ENCODE data around the gene MTIF3.

MTIF3 gene, protein sequence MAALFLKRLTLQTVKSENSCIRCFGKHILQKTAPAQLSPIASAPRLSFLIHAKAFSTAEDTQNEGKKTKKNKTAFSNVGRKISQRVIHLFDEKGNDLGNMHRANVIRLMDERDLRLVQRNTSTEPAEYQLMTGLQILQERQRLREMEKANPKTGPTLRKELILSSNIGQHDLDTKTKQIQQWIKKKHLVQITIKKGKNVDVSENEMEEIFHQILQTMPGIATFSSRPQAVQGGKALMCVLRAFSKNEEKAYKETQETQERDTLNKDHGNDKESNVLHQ
- 16.6 to 29.6 (median 18.0) reads per million in 3 donors for total RNA-seq

DNA sequence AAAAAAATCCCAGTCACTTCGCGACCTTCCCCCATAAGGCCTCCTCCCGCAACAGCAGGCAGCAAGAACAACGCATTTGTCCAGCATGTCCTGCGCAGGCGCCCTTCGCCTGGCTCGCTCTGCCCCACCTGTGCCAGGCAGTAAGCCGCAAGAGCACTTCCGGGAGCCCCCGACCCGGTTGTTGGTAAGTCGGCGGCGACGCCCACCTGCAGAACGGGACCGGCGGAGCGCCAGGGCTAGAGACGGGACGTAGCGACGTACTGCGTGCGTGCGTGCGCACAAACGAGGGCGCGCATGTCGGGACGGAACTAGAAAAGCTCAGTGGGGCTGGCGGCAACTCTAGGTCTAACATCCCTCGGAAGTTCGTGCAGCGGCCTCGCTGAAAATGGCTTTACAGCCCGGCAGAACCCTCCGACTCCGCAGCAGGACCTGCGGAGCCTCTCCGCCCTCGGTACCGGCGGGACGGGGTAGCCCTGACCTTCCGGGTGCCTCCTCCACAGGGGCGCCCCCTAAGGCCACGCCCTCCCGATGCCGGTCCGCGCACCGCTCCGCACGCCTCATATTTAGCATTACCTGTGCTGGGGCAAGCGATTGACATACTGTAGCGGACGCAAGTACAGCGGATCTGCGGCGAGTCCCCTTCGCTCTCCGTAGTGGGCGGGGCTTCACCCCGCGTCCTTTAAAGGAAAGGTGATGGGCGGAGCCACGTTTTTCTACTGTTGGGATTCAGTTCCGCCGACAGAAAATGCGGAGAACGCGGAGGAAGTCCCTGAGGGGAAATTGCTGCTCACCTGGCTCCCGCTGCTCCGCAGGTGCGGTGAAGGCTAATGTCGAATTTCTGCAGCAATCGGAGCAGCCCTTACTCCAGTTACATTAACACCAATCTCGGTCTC is at the start of gene MTIF3:
Gene MTIF3 (minus strand): TSS at position 629 of the 893 bp plus-strand sequence. CDS start 10,116 bp downstream, outside the sequence.
- Histone ChIP-seq H3K9me3 (ENCODE audit: control insufficient read depth, low read length) (no peaks in the 10 kb centered on the region), H3K27ac (ENCODE audit: insufficient read depth, low read length, poor library complexity, severe bottlenecking) (peak within 1 kb of the TSS; percentile 94), H3K36me3 (ENCODE audit: control insufficient read depth, insufficient read depth, low read length) (no peaks in the 10 kb centered on the region), H3K27me3 (replicated peaks; ENCODE audit: control insufficient read depth, insufficient read depth, low read length, poor library complexity, severe bottlenecking) (no peaks in the 10 kb centered on the region), H3K4me1 (ENCODE audit: control insufficient read depth, insufficient read depth, low read length, poor library complexity, severe bottlenecking) (peaks cover 34% of the 10 kb centered on the region), H3K4me3 (ENCODE audit: insufficient read depth, low read depth, low read length, poor library complexity, severe bottlenecking) (peak within 1 kb of the TSS; percentile 76)
- DNase-seq: peak; percentile 96 to 97 (median 97)

DNA sequence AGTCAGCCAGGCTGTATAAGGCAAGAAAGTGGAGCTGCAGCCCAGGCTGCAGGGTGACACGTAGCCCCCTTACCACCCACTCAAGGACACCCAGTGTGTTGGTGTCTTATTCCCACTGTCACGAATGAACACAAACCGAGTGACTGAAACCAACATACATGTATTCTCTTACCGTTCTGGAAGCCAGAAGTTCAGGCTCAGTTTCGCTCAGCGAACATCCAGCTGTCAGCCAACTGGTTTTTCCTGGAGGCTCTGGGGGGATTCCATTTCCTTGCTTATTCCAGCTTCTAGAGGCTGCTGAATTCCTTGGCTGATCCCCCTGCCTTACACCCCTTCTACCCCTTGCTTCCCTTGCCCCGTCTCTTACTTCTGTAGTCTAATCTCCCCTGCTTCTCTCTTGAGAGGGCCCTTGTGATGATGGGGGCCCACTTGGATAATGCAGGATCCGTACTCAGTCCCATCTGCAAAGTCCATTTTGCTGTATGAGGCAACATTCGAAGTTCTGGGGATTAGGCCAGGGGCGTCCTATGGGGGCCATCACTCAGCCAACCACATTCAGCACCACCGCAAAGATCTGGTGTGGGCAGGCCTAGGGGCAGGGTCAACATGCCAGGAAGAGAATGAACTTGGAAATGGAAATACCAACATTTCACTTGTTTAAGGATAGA is 47.3 kb upstream of the MTIF3 start:
- no peak for DNase-seq
- no peak overlapping the region for H3K27ac ChIP-seq (ENCODE audit: insufficient read depth, low read length, poor library complexity, severe bottlenecking)
- H3K36me3 ChIP-seq (ENCODE audit: control insufficient read depth, insufficient read depth, low read length): no peaks in the 10 kb centered on the region
- H3K27me3 ChIP-seq (replicated peaks; ENCODE audit: control insufficient read depth, insufficient read depth, low read length, poor library complexity, severe bottlenecking): no peaks in the 10 kb centered on the region
- no peak overlapping the region for H3K4me3 ChIP-seq (ENCODE audit: insufficient read depth, low read depth, low read length, poor library complexity, severe bottlenecking)
- H3K9me3 ChIP-seq (ENCODE audit: control insufficient read depth, low read length): no peaks in the 10 kb centered on the region
- H3K4me1 ChIP-seq (ENCODE audit: control insufficient read depth, insufficient read depth, low read length, poor library complexity, severe bottlenecking): no peaks in the 10 kb centered on the region

DNA sequence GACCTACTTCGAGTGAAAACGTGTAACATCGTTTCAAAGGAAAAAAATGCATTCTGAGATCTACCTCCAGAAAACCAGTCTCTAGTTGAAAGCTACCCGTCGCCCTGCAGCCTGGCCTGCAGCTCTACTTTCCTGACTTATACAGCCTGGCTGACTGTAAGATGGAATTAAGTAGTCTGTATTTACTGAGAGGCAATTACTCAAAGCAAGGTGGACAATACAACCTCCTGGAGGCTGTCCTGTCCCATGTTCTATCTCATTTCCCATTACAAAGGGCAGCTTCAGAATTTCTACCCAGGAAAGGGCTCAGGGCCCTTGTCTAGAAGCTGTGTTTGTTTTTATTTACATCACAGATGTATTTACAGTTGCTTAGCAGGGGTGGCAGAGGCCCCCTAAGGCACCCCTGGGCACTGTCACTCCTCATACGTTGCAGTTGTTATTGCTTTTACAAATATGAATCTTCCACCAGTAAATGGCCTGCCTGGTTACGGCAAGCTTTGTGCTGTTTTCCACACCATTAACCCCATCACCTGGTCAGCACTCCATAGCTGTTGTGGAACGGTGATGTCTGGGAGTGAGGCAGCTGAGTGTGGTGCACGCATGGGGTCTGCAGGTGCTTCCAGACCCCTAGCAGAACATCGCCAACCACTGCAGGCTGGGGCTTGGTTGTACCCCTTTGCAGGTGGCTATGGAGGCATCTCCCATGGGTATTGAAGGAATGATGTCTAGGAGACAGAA is 46.3 kb upstream of the MTIF3 start:
- H3K36me3 ChIP-seq (ENCODE audit: control insufficient read depth, insufficient read depth, low read length): no peaks in the 10 kb centered on the region
- no peaks in the 10 kb centered on the region for H3K27me3 ChIP-seq (replicated peaks; ENCODE audit: control insufficient read depth, insufficient read depth, low read length, poor library complexity, severe bottlenecking)
- DNase-seq: no peak
- no peaks in the 10 kb centered on the region for H3K4me1 ChIP-seq (ENCODE audit: control insufficient read depth, insufficient read depth, low read length, poor library complexity, severe bottlenecking)
- H3K4me3 ChIP-seq (ENCODE audit: insufficient read depth, low read depth, low read length, poor library complexity, severe bottlenecking): no peak overlapping the region
- H3K27ac ChIP-seq (ENCODE audit: insufficient read depth, low read length, poor library complexity, severe bottlenecking): no peak overlapping the region
- H3K9me3 ChIP-seq (ENCODE audit: control insufficient read depth, low read length): no peaks in the 10 kb centered on the region

DNA sequence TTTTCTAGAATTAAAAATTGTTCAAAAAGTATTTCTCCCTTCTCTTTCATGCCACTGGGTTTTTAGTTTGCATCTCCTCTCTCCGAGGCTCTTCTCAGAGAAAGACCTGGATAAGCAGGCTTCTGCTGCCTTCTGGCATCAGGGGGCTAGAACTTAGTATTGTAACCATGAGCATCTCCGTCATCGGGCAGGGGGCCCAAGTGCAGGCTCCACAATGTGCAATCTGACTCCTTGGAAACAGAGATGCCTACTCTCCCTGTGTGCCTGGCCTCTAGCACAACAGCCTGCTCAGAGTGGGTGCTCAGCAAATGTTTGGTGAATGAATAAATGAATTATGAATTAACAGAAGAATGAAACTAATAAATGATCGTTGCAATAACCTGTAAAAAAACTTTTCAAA is 45.6 kb upstream of the MTIF3 start:
- no peaks in the 10 kb centered on the region for H3K4me1 ChIP-seq (ENCODE audit: control insufficient read depth, insufficient read depth, low read length, poor library complexity, severe bottlenecking)
- H3K4me3 ChIP-seq (ENCODE audit: insufficient read depth, low read depth, low read length, poor library complexity, severe bottlenecking): no peak overlapping the region
- DNase-seq: no peak
- no peaks in the 10 kb centered on the region for H3K9me3 ChIP-seq (ENCODE audit: control insufficient read depth, low read length)
- no peaks in the 10 kb centered on the region for H3K27me3 ChIP-seq (replicated peaks; ENCODE audit: control insufficient read depth, insufficient read depth, low read length, poor library complexity, severe bottlenecking)
- no peaks in the 10 kb centered on the region for H3K36me3 ChIP-seq (ENCODE audit: control insufficient read depth, insufficient read depth, low read length)
- H3K27ac ChIP-seq (ENCODE audit: insufficient read depth, low read length, poor library complexity, severe bottlenecking): no peak overlapping the region

DNA sequence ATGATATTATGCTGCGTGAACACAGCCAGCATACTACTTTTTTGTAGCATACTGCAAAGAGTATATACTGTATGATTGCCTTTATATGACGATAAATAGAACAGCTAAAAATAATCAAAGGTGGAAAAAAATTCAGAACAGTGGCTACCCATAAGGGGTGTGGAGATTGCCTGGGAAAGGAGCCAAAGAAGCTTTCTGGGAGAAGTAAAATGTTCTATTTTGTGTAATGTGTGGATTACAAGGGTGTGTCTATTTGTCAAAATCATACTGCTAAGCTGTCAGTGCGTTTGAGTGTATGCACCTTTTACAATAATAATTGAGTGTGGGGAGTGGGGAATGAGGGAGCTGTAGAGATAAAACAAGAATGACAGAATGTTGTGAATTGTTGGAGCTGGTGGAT is 45.2 kb upstream of the MTIF3 start:
- no peaks in the 10 kb centered on the region for H3K4me1 ChIP-seq (ENCODE audit: control insufficient read depth, insufficient read depth, low read length, poor library complexity, severe bottlenecking)
- DNase-seq: no peak
- no peaks in the 10 kb centered on the region for H3K27me3 ChIP-seq (replicated peaks; ENCODE audit: control insufficient read depth, insufficient read depth, low read length, poor library complexity, severe bottlenecking)

DNA sequence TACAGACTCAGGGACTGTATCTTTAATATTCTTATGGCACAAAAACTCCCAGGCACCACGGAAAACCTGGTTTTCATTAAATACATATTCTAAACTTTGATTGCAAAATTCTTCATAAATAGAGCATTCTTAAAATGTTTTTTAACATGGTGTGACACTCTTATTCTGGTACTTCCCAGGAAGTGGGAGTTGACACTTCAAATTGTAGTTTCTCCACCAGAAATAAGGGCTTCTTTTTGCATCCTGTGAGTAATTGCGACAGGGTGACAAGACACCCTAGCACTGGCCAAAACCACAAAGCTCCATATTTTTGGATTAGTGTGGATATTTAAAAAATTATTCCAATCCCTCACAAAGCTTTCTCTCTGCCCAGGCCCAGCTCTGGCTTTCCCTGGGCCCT is 43.6 kb upstream of the MTIF3 start:
- H3K4me1 ChIP-seq (ENCODE audit: control insufficient read depth, insufficient read depth, low read length, poor library complexity, severe bottlenecking): no peaks in the 10 kb centered on the region
- H3K4me3 ChIP-seq (ENCODE audit: insufficient read depth, low read depth, low read length, poor library complexity, severe bottlenecking): no peak overlapping the region
- H3K27me3 ChIP-seq (replicated peaks; ENCODE audit: control insufficient read depth, insufficient read depth, low read length, poor library complexity, severe bottlenecking): no peaks in the 10 kb centered on the region
- DNase-seq: no peak
- no peaks in the 10 kb centered on the region for H3K36me3 ChIP-seq (ENCODE audit: control insufficient read depth, insufficient read depth, low read length)
- no peak overlapping the region for H3K27ac ChIP-seq (ENCODE audit: insufficient read depth, low read length, poor library complexity, severe bottlenecking)
- H3K9me3 ChIP-seq (ENCODE audit: control insufficient read depth, low read length): no peaks in the 10 kb centered on the region

More for the DNA sequence above, 45.2 kb upstream of the MTIF3 start:
- no peaks in the 10 kb centered on the region for H3K36me3 ChIP-seq (ENCODE audit: control insufficient read depth, insufficient read depth, low read length)
- no peak overlapping the region for H3K4me3 ChIP-seq (ENCODE audit: insufficient read depth, low read depth, low read length, poor library complexity, severe bottlenecking)
- H3K9me3 ChIP-seq (ENCODE audit: control insufficient read depth, low read length): no peaks in the 10 kb centered on the region
- no peak overlapping the region for H3K27ac ChIP-seq (ENCODE audit: insufficient read depth, low read length, poor library complexity, severe bottlenecking)

DNA sequence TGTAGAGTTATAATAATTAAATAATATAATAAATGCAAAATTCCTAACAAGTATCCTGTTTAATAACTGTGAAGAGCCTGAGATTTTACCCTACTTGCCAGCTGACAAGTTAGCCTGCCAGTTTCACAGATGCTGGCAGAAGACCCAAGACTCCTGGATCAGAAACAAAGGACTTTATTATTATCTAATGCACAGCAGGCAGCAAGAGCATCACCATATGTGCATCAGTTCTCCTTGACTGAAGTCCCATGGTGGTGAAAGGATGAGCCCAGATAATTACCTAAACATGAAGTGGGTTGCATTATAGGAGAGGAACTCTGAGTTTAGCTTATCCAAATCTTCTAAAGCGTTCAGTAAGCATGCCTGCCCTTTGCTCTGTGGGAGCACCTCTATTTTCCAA is 39.1 kb upstream of the MTIF3 start:
- H3K36me3 ChIP-seq (ENCODE audit: control insufficient read depth, insufficient read depth, low read length): no peaks in the 10 kb centered on the region
- H3K27ac ChIP-seq (ENCODE audit: insufficient read depth, low read length, poor library complexity, severe bottlenecking): no peak overlapping the region
- no peak overlapping the region for H3K4me3 ChIP-seq (ENCODE audit: insufficient read depth, low read depth, low read length, poor library complexity, severe bottlenecking)
- no peaks in the 10 kb centered on the region for H3K27me3 ChIP-seq (replicated peaks; ENCODE audit: control insufficient read depth, insufficient read depth, low read length, poor library complexity, severe bottlenecking)
- DNase-seq: no peak
- H3K9me3 ChIP-seq (ENCODE audit: control insufficient read depth, low read length): no peaks in the 10 kb centered on the region
- no peaks in the 10 kb centered on the region for H3K4me1 ChIP-seq (ENCODE audit: control insufficient read depth, insufficient read depth, low read length, poor library complexity, severe bottlenecking)

DNA sequence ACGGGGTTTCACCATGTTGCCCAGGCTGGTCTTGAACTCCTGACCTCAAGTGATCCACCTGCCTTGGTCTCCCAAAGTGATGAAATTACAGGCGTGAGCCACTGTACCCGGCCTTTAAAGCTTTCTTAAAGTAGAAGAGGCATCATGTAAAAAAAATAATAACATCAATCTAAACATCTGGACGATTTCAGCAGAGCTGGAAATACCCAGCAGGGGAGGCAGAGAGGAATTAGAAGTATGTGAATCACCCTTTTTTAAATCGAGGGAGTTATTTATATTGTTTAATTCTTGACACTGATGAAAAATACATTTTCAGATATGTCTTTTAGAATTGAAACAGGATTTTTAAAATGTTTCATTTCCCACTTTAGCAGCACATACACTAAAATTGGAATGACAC is 37.4 kb upstream of the MTIF3 start:
- no peaks in the 10 kb centered on the region for H3K27me3 ChIP-seq (replicated peaks; ENCODE audit: control insufficient read depth, insufficient read depth, low read length, poor library complexity, severe bottlenecking)
- no peaks in the 10 kb centered on the region for H3K9me3 ChIP-seq (ENCODE audit: control insufficient read depth, low read length)
- no peaks in the 10 kb centered on the region for H3K36me3 ChIP-seq (ENCODE audit: control insufficient read depth, insufficient read depth, low read length)
- H3K27ac ChIP-seq (ENCODE audit: insufficient read depth, low read length, poor library complexity, severe bottlenecking): no peak overlapping the region
- H3K4me1 ChIP-seq (ENCODE audit: control insufficient read depth, insufficient read depth, low read length, poor library complexity, severe bottlenecking): no peaks in the 10 kb centered on the region
- no peak overlapping the region for H3K4me3 ChIP-seq (ENCODE audit: insufficient read depth, low read depth, low read length, poor library complexity, severe bottlenecking)
- DNase-seq: no peak

DNA sequence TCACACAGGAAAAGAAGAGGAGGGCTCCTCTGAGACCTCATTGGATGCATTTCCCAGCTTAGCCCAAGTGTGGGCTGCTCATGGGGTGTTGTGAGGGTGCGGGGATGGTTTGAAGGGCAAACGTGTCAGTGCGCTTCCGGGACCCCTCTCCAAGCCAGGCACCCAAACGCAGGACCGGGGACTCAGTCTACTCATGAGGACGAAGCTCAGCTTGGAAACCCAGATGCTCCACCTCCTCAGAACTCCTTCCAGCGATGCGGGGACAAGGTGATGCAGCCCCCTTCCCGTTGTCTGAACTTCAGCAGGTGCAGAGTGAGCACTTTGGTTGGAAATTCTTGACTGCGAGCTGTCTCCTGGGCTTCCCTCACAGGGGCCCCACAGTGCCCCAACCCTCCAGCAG is 33.1 kb upstream of the MTIF3 start:
- DNase-seq: no peak
- no peak overlapping the region for H3K4me3 ChIP-seq (ENCODE audit: insufficient read depth, low read depth, low read length, poor library complexity, severe bottlenecking)
- no peaks in the 10 kb centered on the region for H3K9me3 ChIP-seq (ENCODE audit: control insufficient read depth, low read length)
- no peaks in the 10 kb centered on the region for H3K4me1 ChIP-seq (ENCODE audit: control insufficient read depth, insufficient read depth, low read length, poor library complexity, severe bottlenecking)
- H3K27me3 ChIP-seq (replicated peaks; ENCODE audit: control insufficient read depth, insufficient read depth, low read length, poor library complexity, severe bottlenecking): no peaks in the 10 kb centered on the region
- H3K36me3 ChIP-seq (ENCODE audit: control insufficient read depth, insufficient read depth, low read length): no peaks in the 10 kb centered on the region
- H3K27ac ChIP-seq (ENCODE audit: insufficient read depth, low read length, poor library complexity, severe bottlenecking): no peak overlapping the region
